ENCODE measurements around the gene PRKD2.
"Not testable (repeated sequence)": the region's sequence is repeated elsewhere in the genome, so short reads cannot be mapped to it uniquely, and the experiment has no call there.

The PRKD2 gene

GRCh38 chr19:46634045-46634655 is 82.8 kb downstream of the PRKD2 start:
- DNase-seq (ENCODE audit: low read depth in 1 of 2, low spot score in 1 of 2), result peak; percentile 77 to 93
- no peak for TF ChIP-seq JUND (IDR thresholded peaks at IDR 0.05; ENCODE audit: low read depth)
- in situ Hi-C loops (cut with HindIII; ENCODE audit: low pct_unique_long_range_greater_than_20kb, low sequenced_read_pairs), result no loop called here

GRCh38 chr19:46633130-46633529 is 83.8 kb downstream of the PRKD2 start:
- DNase-seq (ENCODE audit: low read depth in 1 of 2, low spot score in 1 of 2), result no peak
- in situ Hi-C loops (cut with HindIII; ENCODE audit: low pct_unique_long_range_greater_than_20kb, low sequenced_read_pairs), result no loop called here
- no peak for TF ChIP-seq JUND (IDR thresholded peaks at IDR 0.05; ENCODE audit: low read depth)

DNA sequence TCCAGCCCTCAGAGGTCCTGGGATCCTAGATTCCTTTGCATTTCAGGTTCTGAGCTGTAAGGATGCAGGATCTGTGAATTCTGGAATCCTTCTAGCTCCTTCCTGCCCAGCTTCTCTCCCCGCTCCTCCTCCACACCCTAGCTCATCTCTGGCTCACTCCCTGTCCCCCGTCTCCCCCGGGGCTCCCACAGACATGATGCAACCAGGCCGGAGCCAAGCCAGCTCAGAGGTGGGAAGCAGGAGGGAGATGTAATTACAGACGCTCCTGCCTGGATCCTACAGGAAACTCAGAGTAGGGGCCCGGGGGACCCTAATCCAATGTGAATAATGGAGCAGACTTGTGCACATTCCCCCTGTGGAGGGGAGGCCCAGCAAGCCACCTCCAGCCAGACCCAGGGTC is 85.4 kb downstream of the PRKD2 start:
- in situ Hi-C loops (cut with HindIII; ENCODE audit: low pct_unique_long_range_greater_than_20kb, low sequenced_read_pairs), result no loop called here
- DNase-seq (ENCODE audit: low read depth in 1 of 2, low spot score in 1 of 2), result no peak
- TF ChIP-seq JUND (IDR thresholded peaks at IDR 0.05; ENCODE audit: low read depth), result no peak

DNA sequence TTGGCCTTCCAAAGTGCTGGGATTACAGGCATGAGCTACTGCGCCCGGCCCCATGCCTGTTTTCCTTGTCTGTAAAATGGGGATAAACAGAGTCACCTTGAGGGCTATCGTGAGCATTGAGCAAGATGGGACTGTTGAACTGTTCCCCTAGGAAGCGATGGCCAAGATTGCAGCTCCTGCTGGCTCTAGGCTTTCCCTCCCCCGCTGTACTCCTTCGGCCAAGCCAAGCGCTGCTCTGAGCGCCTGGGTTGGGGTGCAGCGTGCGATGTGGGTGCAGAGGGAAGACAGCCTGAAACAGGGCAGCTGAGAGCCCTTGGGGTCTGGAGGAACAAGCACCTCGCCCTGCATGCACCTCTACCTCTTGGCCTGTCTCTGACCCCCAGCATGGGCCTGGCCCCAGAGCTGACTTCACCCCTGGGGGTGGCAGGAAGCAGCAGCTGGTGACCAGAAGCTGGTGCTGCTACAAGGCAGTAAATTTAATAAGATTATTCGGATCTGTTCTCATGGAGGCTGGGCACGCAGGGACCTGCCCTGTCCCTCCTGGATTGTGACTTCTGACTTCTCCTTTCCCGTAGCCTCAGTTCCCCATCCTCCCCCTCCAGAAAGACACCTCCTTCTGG is 86.2 kb downstream of the PRKD2 start:
- in situ Hi-C loops (cut with HindIII; ENCODE audit: low pct_unique_long_range_greater_than_20kb, low sequenced_read_pairs), result no loop called here
- TF ChIP-seq JUND (IDR thresholded peaks at IDR 0.05; ENCODE audit: low read depth), result no peak
- DNase-seq (ENCODE audit: low read depth in 1 of 2, low spot score in 1 of 2), result no peak

DNA sequence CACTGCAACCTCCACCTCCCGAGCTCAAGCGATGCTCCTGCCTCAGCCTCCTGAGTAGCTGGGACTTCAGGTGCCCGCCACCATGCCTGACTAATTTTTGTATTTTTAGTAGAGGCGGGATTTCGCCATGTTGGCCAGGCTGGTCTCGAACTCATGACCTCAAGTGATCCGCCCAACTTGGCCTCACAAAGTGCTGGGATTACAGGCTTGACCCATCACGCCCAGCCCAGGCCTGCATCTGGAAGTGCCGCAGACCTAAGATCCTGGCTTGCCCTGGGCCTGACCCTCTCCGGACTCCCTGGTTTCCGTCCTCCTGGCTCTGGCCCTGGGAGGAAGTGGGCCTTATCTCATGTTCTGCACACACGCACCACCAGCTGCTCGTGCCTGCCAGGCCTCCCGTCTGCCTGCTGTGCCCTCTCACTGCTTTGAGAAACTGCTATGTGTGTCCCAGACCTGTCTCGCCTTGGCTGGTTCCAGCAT is 87.3 kb downstream of the PRKD2 start:
- in situ Hi-C loops (cut with HindIII; ENCODE audit: low pct_unique_long_range_greater_than_20kb, low sequenced_read_pairs), result no loop called here
- no peak for TF ChIP-seq JUND (IDR thresholded peaks at IDR 0.05; ENCODE audit: low read depth)
- DNase-seq (ENCODE audit: low read depth in 1 of 2, low spot score in 1 of 2), result no peak

DNA sequence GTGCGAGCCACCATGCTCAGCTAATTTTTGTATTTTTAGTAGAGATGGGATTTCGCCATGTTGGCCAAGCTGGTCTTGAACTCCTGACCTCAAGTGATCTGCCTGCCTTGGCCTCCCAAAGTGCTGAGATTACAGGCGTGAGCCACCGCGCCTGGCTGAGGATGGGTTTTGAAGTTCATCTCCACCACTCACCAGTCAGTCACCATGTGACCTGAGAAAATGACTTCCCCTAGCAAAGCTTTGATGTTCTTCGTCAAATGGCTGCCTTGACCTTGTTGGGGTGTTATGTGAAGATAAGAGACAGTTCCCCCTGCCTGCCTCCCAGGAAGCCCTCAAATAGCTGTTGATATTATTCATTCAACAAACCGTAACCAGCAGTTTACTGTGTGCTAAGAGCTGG is 87.9 kb downstream of the PRKD2 start:
- in situ Hi-C loops (cut with HindIII; ENCODE audit: low pct_unique_long_range_greater_than_20kb, low sequenced_read_pairs); DNase-seq (ENCODE audit: low read depth in 1 of 2, low spot score in 1 of 2): not testable (repeated sequence)

DNA sequence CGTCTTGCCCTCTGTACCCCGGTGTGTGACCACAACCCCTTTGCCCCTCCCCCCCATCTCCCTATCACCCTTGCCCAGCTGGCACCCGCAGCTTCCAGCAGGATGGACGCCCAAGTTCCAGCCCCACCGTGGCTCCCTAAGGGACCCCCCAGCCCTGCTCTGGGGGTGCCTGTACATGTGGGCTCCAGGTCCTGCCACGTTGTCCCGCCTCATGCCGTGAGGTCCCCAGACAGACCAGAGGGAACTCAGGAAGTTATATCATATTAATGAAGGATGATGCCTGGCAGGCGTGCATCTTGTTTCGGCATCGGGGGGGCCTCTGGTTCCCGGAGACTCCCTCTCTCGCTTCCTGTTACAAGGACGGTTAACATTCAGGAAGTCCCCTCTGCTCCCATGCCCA is 90.5 kb downstream of the PRKD2 start:
- in situ Hi-C loops (cut with HindIII; ENCODE audit: low pct_unique_long_range_greater_than_20kb, low sequenced_read_pairs), result no loop called here
- TF ChIP-seq JUND (IDR thresholded peaks at IDR 0.05; ENCODE audit: low read depth), result no peak

GRCh38 chr19:46625731-46626130 is 91.2 kb downstream of the PRKD2 start:
- DNase-seq (ENCODE audit: low read depth in 1 of 2, low spot score in 1 of 2), result no peak
- in situ Hi-C loops (cut with HindIII; ENCODE audit: low pct_unique_long_range_greater_than_20kb, low sequenced_read_pairs), result no loop called here
- TF ChIP-seq JUND (IDR thresholded peaks at IDR 0.05; ENCODE audit: low read depth), result no peak

More for the DNA sequence above, 90.5 kb downstream of the PRKD2 start:
- no peak for DNase-seq (ENCODE audit: low read depth in 1 of 2, low spot score in 1 of 2)

DNA sequence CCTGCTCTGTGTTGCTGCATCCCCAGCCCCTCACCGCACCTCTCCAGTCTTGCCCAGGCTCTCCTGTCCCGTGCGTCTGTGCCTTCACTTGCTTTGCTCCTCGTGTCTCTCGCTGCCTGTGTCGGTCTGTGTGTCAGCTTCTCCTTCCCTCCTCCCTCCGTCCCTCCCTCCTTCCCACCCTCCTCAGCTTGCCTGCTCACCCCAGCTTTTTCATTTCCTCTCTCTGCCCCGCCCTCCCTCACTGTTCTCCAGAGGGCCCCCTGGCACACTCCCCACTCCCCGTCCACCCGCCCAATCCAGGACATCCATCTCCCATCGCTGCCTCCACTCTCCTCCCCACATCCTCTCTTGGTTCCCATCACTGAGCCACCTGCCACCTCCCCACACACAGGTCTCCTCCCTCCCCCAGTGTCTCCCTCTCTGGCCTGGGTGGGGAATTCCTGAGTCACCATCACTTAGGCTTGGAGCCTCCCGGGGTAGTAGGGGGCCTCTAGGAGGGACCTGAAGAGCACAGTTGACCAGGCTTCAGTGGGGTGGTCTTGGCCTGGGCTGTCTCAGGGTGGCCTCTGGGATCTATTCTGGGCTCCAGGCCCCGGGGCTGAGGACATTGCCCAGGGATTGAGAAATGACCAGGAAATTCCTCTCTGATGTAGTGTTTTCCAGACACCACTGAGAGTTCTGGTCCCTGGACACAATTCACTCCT is 91.8 kb downstream of the PRKD2 start, which contains the start of gene PTGIR:
TSS of gene PTGIR (minus strand) at position 132 of the 704 bp plus-strand sequence. CDS start 864 bp downstream, outside the sequence.
- DNase-seq (ENCODE audit: low read depth in 1 of 2, low spot score in 1 of 2), result no peak
- TF ChIP-seq JUND (IDR thresholded peaks at IDR 0.05; ENCODE audit: low read depth), result no peak
- in situ Hi-C loops (cut with HindIII; ENCODE audit: low pct_unique_long_range_greater_than_20kb, low sequenced_read_pairs), result no loop called here

All from T47D (cell line).